Large intestine (tissue), 12 donors: Measurements from ENCODE around the gene SPG11. TPM values are rescaled to one million over a fixed set of nuclear protein-coding genes. Genes with fewer than 3 reads are reported as not detected.

Experiments used
- DNase-seq, 2 donors: peaks; one replicate each; pipeline versions ENCODE4 v3.0.0 to v3.0.0-alpha.2; 2013
- H3K27ac ChIP-seq: one replicate; pipeline ENCODE4 v1.5.1; 2013; ENCODE audit warnings: low read length
- H3K27me3 ChIP-seq: 2 replicates; pipeline ENCODE4 v1.6.1; 2013; ENCODE audit warnings: low read length; ENCODE audit not compliant: control insufficient read depth, insufficient read depth
- H3K36me3 ChIP-seq: 2 replicates; pipeline ENCODE4 v1.6.1; 2013; ENCODE audit warnings: low read length; ENCODE audit not compliant: control insufficient read depth, insufficient read depth
- H3K4me1 ChIP-seq: one replicate; pipeline ENCODE4 v1.6.1; 2013; ENCODE audit warnings: low read length; ENCODE audit not compliant: control insufficient read depth, insufficient read depth
- H3K4me3 ChIP-seq: one replicate; pipeline ENCODE4 v1.5.1; 2013; ENCODE audit warnings: low read length
- H3K9me3 ChIP-seq: one replicate; pipeline ENCODE4 v1.6.1; 2013; ENCODE audit warnings: mild to moderate bottlenecking, low read depth, low read length, moderate library complexity; ENCODE audit not compliant: control insufficient read depth
- WGBS: methylation state at CpG from one replicate; pipeline ENCODE4 v1.1.5; 2013; ENCODE audit warnings: low lambda C conversion rate; ENCODE audit not compliant: insufficient coverage; 5-methylcytosine and 5-hydroxymethylcytosine counted together
- long read RNA-seq, 11 donors: transcript quantifications; one replicate each; lab custom pipeline, GENCODE V29; 2026
- polyA plus RNA-seq: library from polyadenylated mRNA; unstranded; fragments of 120-200 nt; gene quantifications from one replicate; pipeline ENCODE4 v1.2.1, GENCODE V29; 2013

Gene SPG11
- polyA plus RNA-seq, result 61.1 TPM
- long read RNA-seq, donor 1, partial matches to known transcripts, result 0 of 3 reads
- long read RNA-seq, donor 1, other reads (novel, unspliced or antisense), result 0 of 3 reads
- long read RNA-seq, donor 2, partial matches to known transcripts, result 0 of 1 reads
- long read RNA-seq, donor 2, other reads (novel, unspliced or antisense), result 0 of 1 reads
- long read RNA-seq, donor 3, result 0 reads
- long read RNA-seq, donor 4, result 0 reads
- long read RNA-seq, donor 5, partial matches to known transcripts, result 0 of 2 reads
- long read RNA-seq, donor 5, other reads (novel, unspliced or antisense), result 0 of 2 reads
- long read RNA-seq, donor 6, partial matches to known transcripts, result 0 of 1 reads
- long read RNA-seq, donor 6, other reads (novel, unspliced or antisense), result 0 of 1 reads
- long read RNA-seq, donor 7, partial matches to known transcripts, result 0 of 1 reads
- long read RNA-seq, donor 7, other reads (novel, unspliced or antisense), result 0 of 1 reads
- long read RNA-seq, donor 8, full-length matches to known transcripts, result 5 of 4,935 reads
- long read RNA-seq, donor 8, partial matches to known transcripts, result 4,618 of 4,935 reads
- long read RNA-seq, donor 8, other reads (novel, unspliced or antisense), result 312 of 4,935 reads
- long read RNA-seq, donor 9, result 0 reads
- long read RNA-seq, donor 10, result 0 reads
- long read RNA-seq, donor 11, partial matches to known transcripts, result 3,172 of 3,416 reads
- long read RNA-seq, donor 11, other reads (novel, unspliced or antisense), result 242 of 3,416 reads

GRCh38 chr15:44663410-44664308 is at the start of gene SPG11:
Gene SPG11 (minus strand): TSS chr15:44663662. CDS start chr15:44663647, 15 bp downstream.
- no peaks in the 10 kb centered on the region for H3K9me3 ChIP-seq
- no CpG with 5 or more reads among the region's 53 CpGs for WGBS
- H3K4me3 ChIP-seq, result peak within 1 kb of the TSS; percentile 99
- peaks cover 5% of the 10 kb centered on the region for H3K4me1 ChIP-seq
- no peaks in the 10 kb centered on the region for H3K27me3 ChIP-seq
- peak within 1 kb of the TSS; percentile 99 for H3K27ac ChIP-seq
- H3K36me3 ChIP-seq, result peaks cover 9% of the 10 kb centered on the region
- peak; percentile 97 to 99 for DNase-seq

GRCh38 chr15:44712346-44713005 is 49.0 kb upstream of the SPG11 start:
- H3K9me3 ChIP-seq, result peaks cover 4% of the 10 kb centered on the region
- H3K4me1 ChIP-seq, result peaks cover 19% of the 10 kb centered on the region
- H3K36me3 ChIP-seq, result peaks cover 28% of the 10 kb centered on the region
- no peaks in the 10 kb centered on the region for H3K27me3 ChIP-seq
- DNase-seq, result peak; percentile 82 to 87
- WGBS, result 66% methylated on average over 7 of the region's 24 CpGs
- peak overlapping the region; percentile 100 for H3K27ac ChIP-seq
- H3K4me3 ChIP-seq, result peak overlapping the region; percentile 95

- 0% methylated on average over 1 of the region's 46 CpGs for WGBS
Measured at GRCh38 chr15:44711743-44712345, 48.4 kb upstream of the SPG11 start.

GRCh38 chr15:44711096-44711742 is 47.8 kb upstream of the SPG11 start, which contains the start of the genes B2M and PATL2:
Gene B2M (plus strand): TSS chr15:44711517. CDS start chr15:44711547, 30 bp downstream.
Gene PATL2 (minus strand): TSS chr15:44711323. CDS start chr15:44676490, 34,833 bp downstream.
- peak; percentile 97 to 98 for DNase-seq
- Histone ChIP-seq H3K27ac (peak within 1 kb of the TSS; percentile 100), H3K4me1 (peaks cover 29% of the 10 kb centered on the region), H3K4me3 (peak within 1 kb of the TSS; percentile 95), H3K36me3 (peaks cover 16% of the 10 kb centered on the region), H3K27me3 (no peaks in the 10 kb centered on the region), H3K9me3 (peaks cover 2% of the 10 kb centered on the region)
- WGBS, result no CpG with 5 or more reads among the region's 37 CpGs

More at GRCh38 chr15:44711743-44712345, 48.4 kb upstream of the SPG11 start:
- H3K9me3 ChIP-seq, result peaks cover 2% of the 10 kb centered on the region
- H3K27ac ChIP-seq, result peak overlapping the region; percentile 100
- H3K4me1 ChIP-seq, result peaks cover 22% of the 10 kb centered on the region
- peak overlapping the region; percentile 95 for H3K4me3 ChIP-seq
- H3K36me3 ChIP-seq, result peaks cover 22% of the 10 kb centered on the region
- DNase-seq, result peak; percentile 63 to 87
- no peaks in the 10 kb centered on the region for H3K27me3 ChIP-seq

- peaks cover 33% of the 10 kb centered on the region for H3K4me1 ChIP-seq
- peak in 1 of 2 donors; percentile 67 for DNase-seq
Measured at GRCh38 chr15:44710236-44711095, 47.0 kb upstream of the SPG11 start.

GRCh38 chr15:44706946-44707636 is 43.6 kb upstream of the SPG11 start:
- Histone ChIP-seq H3K27me3 (no peaks in the 10 kb centered on the region), H3K27ac (peak overlapping the region; percentile 97), H3K36me3 (no peaks in the 10 kb centered on the region), H3K4me1 (peaks cover 29% of the 10 kb centered on the region), H3K9me3 (no peaks in the 10 kb centered on the region), H3K4me3 (no peak overlapping the region)
- no CpG with 5 or more reads among the region's 2 CpGs for WGBS
- DNase-seq, result peak; percentile 92 to 96

More at GRCh38 chr15:44710236-44711095, 47.0 kb upstream of the SPG11 start:
- Histone ChIP-seq H3K27ac (peak overlapping the region; percentile 100), H3K4me3 (peak overlapping the region; percentile 95), H3K36me3 (peaks cover 9% of the 10 kb centered on the region), H3K9me3 (peaks cover 2% of the 10 kb centered on the region), H3K27me3 (no peaks in the 10 kb centered on the region)
- 60% methylated on average over 1 of the region's 11 CpGs for WGBS

- no peak overlapping the region for H3K4me3 ChIP-seq
- peak overlapping the region; percentile 97 for H3K27ac ChIP-seq
- no peaks in the 10 kb centered on the region for H3K9me3 ChIP-seq
- WGBS, result no CpG with 5 or more reads among the region's 2 CpGs
- H3K36me3 ChIP-seq, result no peaks in the 10 kb centered on the region
- peaks cover 29% of the 10 kb centered on the region for H3K4me1 ChIP-seq
- no peaks in the 10 kb centered on the region for H3K27me3 ChIP-seq
- peak in 1 of 2 donors; percentile 20 for DNase-seq
Measured at GRCh38 chr15:44706401-44706800, 42.9 kb upstream of the SPG11 start.

- DNase-seq, result peak in 1 of 2 donors; percentile 47
- H3K36me3 ChIP-seq, result no peaks in the 10 kb centered on the region
- no peaks in the 10 kb centered on the region for H3K27me3 ChIP-seq
- no CpG with 5 or more reads among the region's 1 CpG for WGBS
- no peaks in the 10 kb centered on the region for H3K9me3 ChIP-seq
- H3K4me1 ChIP-seq, result peaks cover 29% of the 10 kb centered on the region
- no peak overlapping the region for H3K4me3 ChIP-seq
- H3K27ac ChIP-seq, result peak overlapping the region; percentile 97
Measured at GRCh38 chr15:44705986-44706385, 42.5 kb upstream of the SPG11 start.
